ENCODE data around the gene YPEL4.
"Not testable (repeated sequence)": the region's sequence is repeated elsewhere in the genome, so short reads cannot be mapped to it uniquely, and the experiment has no call there.

Gene YPEL4, protein sequence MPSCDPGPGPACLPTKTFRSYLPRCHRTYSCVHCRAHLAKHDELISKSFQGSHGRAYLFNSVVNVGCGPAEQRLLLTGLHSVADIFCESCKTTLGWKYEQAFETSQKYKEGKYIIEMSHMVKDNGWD

GRCh38 chr11:57649826-57650738 lies at the start of gene YPEL4:
TSS of gene YPEL4 (minus strand) at chr11:57649912. CDS start at chr11:57647107, 2,805 bp downstream.
- FAIRE-seq, result peak; percentile 8

- FAIRE-seq, result no peak
Measured at GRCh38 chr11:57698843-57699365, 49.2 kb upstream of the YPEL4 start.

DNA sequence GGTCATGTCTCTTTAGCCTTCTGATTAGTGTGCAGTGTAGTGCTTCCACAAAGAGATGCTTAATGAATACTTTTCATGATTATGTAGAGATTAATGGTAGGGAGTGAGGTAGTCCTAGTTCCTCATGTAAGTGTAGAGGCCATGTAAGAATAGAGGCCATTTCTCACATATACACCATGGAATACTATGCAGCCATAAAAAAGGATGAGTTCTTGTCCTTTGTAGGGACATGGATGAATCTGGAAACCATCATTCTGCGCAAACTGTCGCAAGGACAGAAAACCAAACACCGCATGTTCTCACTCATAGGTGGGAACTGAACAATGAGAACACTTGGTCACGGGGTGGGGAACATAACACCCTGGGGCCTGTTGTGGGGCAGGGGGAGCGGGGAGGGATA lies 40.8 kb upstream of the YPEL4 start:
- FAIRE-seq, result not testable (repeated sequence)

DNA sequence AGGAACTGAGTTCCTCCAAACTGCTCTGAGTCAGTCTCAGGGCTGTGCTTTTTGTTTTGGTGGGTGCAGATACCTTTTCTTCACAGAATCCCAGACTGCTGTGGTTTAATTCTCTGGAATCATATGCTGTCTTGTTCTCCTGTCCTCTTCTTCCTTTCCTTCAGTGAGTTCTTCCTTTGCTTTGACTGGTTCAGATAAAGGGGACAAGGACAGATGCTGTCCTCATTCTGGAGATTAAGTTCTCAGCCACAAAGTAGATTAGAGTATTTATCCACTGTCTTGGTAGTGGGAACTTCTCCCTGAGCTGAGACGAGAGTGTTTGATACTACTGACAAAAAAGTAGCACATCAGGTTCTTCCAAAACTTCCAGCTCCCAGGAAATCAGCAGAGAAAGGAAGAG lies 31.5 kb upstream of the YPEL4 start:
- no peak for FAIRE-seq

- FAIRE-seq, result no peak
Measured at GRCh38 chr11:57680552-57680874, 30.8 kb upstream of the YPEL4 start.

DNA sequence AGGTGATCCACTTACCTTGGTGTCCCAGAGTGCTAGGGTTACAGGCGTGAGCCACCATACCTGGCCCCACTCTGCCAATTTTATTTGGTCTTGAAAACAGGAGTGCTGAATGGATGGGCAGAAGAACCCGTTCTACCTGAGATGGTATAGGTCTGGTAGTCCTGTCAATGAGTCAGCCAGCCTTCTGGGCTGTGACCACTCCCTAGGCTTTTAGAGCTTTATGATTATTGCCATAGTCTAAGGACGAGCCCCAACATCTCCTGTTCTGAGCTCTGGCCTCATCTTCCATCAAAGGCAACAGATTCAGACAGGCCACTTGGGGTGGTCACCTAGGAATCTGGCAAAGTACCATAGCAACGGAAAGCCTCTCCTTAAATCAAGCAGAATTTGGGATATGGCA lies 29.7 kb upstream of the YPEL4 start:
- no peak for FAIRE-seq

DNA sequence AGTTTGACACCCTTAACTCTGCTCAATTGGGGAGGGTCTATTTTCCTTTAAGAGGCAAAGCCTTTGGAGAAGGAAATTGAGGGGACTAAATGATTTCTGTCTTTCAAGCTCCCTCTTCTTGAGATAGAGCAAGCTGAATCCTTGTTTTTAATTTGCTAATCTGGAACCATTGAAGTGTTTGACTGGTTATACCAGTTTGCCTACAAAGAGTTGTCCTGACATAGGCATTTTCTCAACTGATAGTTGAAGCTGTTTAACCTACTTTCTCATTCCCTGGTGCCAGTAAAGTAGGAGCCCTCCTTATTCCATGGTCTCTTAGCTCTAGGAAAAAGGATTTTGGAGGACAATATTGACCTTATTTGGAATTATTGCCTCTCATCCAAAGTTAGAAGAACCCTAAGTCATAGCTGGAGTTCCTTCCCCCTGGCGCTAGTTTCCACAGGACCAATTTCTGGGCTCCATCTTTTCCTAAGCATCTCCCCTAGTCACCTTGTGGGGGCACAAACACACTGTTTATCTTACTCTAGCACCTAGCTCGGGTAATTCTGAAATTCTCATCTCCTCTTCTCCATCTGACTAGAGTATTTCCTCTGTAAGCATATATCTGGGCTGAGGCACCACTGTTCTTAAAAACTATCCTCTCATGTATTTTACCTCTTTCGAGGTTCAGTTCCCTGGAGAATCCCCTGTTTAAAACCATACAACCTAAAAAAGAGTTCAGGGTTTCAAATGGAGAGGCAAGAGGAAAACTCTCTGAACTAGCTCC lies 25.6 kb upstream of the YPEL4 start:
- no peak for FAIRE-seq

DNA sequence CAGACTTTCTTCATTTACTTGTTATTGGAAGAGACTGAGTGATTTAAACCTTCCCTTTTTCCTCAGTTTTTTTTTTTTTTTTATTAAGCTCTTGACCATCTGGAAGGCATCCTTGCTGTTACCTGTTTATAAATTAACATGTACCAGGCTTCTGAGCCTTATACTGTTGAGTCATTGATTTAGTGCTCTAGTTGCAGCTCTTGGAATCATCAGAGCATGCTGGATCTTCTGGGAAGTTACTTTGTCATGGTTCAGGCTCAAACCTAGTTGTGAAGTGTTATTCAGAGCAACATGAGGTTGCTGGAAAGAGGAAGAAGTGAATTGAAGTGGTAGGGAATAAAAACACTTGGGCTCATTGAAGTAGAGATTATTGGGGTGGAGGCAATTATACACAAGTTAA lies 24.5 kb upstream of the YPEL4 start:
- no peak for FAIRE-seq

DNA sequence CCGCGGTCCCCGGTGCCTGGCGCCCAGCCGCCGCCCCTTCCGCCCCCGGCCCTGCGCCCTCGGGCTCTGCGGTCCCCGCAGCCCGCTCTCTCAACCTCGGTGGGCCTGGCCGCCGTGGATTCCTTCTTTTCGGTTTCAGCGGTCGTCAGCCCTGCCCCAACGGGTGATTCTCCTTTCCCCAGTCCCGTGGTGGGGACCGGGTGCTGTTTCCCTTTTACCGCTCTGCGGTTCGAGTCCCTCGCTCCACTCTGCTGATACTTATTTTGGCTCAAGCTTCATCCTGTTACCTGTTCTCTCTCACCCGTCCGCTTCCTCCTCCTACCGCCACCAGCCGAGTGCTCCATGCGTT lies 18.7 kb upstream of the YPEL4 start:
- FAIRE-seq, result no peak

- FAIRE-seq, result no peak
Measured at GRCh38 chr11:57667736-57668433, 18.2 kb upstream of the YPEL4 start, which contains the start of gene ZDHHC5. TSS of gene ZDHHC5 (plus strand) at chr11:57668114. CDS start at chr11:57673091, 4,977 bp downstream.

GRCh38 chr11:57667117-57667735 lies 17.5 kb upstream of the YPEL4 start:
- FAIRE-seq, result peak; percentile 97

- FAIRE-seq, result no peak
Measured at GRCh38 chr11:57663975-57664374, 14.3 kb upstream of the YPEL4 start.

GRCh38 chr11:57662893-57663292 lies 13.2 kb upstream of the YPEL4 start:
- FAIRE-seq, result no peak

GRCh38 chr11:57659669-57660068 lies 10.0 kb upstream of the YPEL4 start:
- no peak for FAIRE-seq

DNA sequence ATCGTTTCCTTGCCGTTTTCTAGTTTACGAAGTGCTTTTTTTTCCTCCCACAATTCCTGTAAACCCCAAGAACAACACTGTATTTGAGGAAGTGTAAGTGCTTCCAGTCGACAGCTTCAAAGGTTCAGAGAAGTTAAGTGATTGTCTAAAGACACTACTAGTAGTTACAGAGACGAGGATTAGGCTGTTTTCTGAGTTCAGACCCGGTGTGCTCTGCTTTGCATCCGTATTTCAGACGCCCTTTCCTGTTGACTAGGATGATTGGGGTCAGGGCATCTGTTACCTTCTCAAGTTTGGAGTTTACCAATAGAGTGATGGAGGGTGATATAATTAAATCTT lies 8.3 kb upstream of the YPEL4 start:
- no peak for FAIRE-seq

DNA sequence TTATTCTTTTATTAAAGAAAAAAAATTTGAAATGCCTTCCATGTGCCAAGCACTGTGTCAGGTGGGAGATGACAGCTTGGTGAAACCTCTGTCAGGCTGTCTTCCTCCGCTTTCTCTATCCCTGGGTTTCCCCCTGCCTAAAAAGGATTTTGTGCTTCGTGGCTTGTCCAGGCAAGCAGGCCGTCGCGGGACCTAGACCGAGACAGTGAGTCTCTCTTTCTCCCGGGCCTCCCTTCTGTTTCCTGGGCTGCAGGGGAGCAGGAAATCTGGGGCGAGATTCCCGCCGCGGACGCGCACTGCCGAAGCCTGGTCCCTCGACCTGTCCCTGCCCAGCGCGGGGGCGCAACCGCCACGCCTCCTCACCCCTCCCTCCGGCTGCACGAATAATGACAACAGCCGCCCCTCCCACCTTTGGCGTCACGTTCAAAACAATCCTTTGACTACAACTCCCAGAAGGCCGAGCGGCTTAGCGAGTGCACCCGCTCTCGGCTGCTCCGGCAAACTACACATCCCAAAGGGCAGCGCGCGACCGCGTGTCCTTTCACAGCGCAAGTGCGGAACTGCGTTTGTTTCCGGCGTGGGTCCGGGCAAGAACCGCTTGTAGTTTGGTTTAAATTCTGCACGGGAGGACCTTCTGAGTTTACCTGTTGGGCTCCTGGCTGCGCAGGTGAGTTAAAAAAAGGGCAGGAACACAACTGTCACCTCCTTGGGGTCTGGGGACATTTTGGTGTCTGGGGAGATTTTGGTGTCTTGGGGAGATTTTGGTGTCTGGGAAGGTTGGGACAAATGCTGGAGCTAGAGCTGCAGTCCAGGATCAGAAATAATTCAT lies 7.7 kb upstream of the YPEL4 start, which contains the start of gene CLP1:
Gene CLP1 (plus strand): TSS at position 569 of the 829 bp plus-strand sequence. CDS start 1,715 bp downstream, outside the sequence.
- FAIRE-seq, result peak; percentile 98

- FAIRE-seq, result no peak
Measured at GRCh38 chr11:57656885-57657193, 7.1 kb upstream of the YPEL4 start.

DNA sequence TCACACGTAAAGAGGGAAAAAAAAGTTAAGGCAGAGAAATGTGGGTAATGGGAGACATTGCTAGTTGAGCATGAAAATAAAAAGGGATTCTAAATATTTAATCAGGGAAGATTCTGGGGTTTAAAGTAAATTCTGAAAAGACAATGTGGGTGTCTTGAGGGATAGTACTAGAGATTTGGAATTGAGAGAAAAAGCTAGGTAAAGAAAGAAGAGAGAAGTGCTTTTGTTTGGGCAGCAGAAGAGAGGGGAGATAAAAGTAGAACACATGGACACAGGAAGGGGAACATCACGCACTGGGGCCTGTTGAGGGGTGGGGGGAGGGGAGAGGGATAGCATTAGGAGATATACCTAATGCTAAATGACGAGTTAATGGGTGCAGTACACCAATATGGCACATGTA lies 3.5 kb upstream of the YPEL4 start:
- no peak for FAIRE-seq

- FAIRE-seq, result no peak
Measured at GRCh38 chr11:57652662-57653061, 3.0 kb upstream of the YPEL4 start.

- FAIRE-seq, result not testable (repeated sequence)
Measured at GRCh38 chr11:57652230-57652629, 2.5 kb upstream of the YPEL4 start.

- no peak for FAIRE-seq
Measured at GRCh38 chr11:57651408-57651807, 1.7 kb upstream of the YPEL4 start.

DNA sequence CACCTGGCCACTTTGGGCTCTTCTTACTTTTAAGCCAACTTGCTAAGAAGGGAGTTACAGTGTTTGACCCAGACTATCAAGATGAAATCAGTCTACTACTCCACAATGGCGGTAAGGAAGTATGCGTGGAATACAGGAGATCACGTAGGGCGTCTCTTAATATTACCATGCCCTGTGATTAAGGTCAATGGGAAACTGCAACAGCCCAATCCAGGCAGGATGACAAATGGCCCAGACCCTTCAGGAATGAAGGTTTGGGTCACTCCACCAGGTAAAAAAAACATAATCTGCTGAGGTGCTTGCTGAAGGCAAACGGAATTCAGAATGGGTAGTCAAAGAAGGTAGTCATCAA lies 1.0 kb upstream of the YPEL4 start:
- no peak for FAIRE-seq

Measured in G401.6 (cell line).